ENCODE data around the gene DHX8.
"Not testable (repeated sequence)": the region's sequence is repeated elsewhere in the genome, so short reads cannot be mapped to it uniquely, and the experiment has no call there.

DHX8 gene

GRCh38 chr17:43483674-43484551 is at the start of gene DHX8:
DHX8 (plus strand) TSS chr17:43483975; CDS start chr17:43484038, 63 bp downstream.
- peak; percentile 99 for DNase-seq

DNA sequence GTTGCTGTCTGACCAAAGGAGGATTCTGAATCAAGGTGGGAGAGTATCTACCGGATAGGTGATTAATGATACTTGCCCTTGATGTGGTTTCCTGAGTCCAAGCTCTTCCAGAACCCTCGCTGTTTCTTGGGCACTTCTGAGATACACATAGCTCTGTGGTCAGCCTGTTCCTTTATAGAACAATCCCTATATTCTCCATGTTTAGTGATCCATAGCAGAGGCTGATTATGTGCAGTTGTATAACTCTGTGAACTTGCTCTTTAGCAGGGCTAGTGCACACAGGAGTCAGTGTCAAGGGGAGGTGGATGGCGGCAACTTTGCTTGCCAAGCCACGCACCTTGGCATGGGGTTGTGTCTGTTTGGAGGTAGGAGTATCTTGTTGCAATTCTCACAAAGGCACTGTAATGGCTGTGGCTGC is 48.9 kb upstream of the DHX8 start:
- no peak for DNase-seq

DNA sequence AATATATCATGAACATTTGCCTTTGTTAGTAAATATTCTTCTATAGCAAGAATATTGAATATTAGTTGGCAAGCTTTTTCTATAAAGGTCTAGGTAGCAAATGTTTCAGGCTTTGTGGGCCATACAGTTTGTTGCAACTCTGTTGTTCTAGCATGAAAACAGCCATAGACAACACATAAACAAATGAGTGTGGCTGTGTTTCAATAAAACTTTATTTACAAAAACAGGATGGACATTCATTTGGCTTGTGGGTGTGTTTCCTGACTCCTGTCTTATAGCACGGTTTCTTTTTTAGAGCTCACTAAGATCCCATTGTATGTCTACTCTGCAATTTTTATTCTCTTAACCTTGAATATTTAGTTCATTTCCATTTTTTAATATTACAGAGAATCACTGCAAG is 46.0 kb upstream of the DHX8 start:
- DNase-seq: no peak

DNA sequence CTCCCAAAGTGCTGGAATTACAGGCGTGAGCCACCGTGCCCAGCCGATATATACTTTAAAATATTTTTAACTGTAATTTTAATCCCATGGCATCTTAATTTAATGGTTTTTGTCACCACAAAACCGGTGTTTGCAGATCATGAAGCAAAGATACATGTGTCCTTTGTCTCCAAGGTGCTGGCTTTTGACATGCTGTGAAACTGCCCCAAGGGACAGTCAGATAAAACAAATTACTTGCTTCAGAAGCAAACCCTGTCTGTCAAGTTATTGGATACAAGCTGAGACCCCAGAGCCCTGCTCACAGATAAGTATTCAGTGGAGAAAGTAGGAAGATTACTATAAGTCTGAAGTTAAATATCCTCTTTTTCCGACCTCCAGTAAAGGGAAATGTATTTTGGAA is 45.1 kb upstream of the DHX8 start:
- DNase-seq: no peak

DNA sequence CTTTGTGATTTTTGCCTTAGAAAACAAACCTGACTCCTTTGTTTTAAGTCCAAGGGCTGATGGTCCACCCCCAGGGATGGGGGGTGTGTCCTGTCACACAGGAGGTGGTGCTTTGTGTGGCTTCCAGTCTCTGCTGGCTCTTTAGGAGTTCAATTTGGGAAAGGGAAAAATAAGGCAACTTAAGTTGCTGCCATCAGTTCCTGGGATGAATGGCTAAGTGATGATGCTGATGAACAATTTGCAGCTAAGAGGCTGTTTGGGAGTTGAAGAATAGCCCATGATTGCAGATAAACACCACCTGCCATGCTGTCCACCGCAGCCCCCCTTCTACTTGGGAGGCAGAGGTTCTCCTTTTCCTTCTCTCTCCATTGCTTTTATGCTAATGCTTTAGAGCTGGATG is 44.7 kb upstream of the DHX8 start:
- DNase-seq: no peak

DNA sequence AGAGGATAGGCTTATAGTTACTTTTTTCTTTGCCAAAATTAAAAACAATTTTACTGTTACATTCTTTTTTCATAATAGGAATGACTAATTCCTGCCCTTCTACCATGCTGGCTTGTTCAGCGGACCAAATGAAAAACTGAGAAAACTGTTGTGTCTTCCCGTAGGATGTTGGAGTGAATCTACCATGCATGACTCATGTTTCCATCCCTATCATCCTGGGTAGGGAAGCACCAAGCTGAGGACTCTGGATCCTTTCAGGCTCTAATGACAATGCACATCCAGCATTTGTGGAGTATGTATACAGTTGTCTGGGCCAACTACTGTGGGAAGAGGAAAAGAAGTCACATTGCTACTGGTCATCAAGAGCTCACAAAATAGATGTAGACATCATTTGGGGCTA is 41.1 kb upstream of the DHX8 start:
- DNase-seq: no peak

DNA sequence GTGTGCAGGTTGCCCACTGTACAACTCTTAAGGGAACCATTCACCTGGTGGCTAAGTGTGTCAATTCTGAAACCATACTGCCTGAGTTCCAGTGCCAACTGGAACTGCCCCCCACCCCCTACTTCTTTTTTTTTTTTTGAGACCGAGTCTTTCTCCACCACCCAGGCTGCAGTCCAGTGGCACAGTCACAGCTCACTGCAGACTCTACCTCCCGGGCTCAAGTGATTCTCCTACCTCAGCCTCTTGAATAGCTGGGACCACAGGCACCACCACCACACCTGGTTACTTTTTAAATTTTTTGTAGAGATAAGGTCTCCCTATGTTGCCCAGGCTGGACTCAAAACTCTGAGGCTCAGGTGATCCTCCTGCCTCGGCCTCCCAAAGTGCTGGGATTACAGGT is 40.4 kb upstream of the DHX8 start:
- DNase-seq: no peak

- DNase-seq: no peak
These were observed 39.4 kb upstream of the DHX8 start for GRCh38 chr17:43444223-43445008.

GRCh38 chr17:43445009-43445589 is 38.7 kb upstream of the DHX8 start:
- no peak for DNase-seq

GRCh38 chr17:43446773-43447172 is 37.0 kb upstream of the DHX8 start:
- no peak for DNase-seq

DNA sequence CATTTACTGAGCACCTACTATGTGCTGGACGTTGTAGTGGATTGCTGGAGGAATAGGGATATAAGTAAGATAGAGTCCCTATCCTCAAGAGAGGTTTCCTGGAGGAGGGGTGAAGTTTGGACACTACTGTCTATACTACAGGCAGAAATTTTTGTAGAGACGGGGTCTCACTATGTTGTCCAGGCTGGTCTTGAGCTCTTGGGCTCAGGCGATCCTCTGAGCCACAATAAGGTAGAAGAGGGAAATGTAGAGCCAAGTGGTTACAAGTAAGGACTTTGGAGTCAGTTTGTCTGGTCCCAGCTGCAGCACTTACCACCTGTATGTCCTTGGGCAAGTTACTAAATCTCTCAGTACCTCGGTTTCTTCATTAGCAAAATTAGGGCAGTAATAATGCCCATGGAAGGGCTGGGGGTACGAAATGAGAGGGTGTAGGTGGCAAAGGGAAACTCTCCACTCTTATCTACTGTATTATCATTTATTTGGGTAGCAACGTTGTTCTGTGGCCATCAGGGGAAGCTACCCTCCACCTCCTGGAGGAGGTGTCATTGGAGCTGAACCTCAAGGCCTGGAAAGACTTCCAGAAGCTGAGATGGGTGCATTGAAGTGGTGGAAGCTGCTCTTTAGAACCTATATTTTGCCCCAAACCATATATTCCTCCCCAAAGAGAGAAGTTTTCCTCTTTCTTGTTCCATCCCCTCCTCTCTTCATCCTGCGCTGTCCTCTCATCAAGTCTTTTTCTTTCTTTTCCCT is 34.9 kb upstream of the DHX8 start:
- DNase-seq: no peak

DNA sequence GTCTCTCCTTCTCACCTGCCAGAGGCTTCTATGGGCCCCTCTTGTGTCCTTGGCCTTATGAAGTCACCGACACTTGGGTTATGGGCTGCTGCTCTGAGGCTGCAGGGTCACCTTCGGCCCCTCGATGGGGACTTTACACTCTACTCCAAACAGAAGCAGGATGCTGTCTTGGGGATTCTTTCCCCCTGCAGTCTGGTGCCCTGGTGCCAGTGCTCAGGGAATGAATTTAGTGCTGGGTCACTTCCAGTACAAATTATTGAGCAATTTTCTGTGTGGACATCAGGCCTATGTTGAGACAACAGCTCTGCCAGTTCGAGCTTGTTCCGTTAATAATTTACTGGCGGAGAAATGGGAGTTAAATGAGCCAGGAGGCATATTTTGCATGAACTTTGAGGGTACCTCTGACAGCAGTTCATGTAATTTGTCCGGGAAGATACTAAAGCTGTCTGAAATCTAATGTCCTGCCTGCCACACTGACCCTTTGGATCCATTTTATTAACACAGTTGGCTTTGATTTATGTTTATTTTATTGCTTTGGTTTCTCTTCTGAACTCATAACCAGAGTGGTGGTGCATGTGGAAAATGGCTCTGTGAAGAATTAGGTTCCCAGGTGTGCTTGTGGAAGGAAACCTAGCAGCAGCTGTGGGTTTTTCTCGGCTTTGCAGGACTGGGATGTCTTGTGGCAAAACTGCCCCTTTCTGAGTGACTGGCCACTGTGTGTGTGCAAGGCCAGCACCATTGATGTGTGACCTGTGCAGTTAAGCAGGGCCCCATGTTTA is 34.1 kb upstream of the DHX8 start:
- no peak for DNase-seq

GRCh38 chr17:43450791-43451190 is 33.0 kb upstream of the DHX8 start:
- not testable (repeated sequence) for DNase-seq

DNA sequence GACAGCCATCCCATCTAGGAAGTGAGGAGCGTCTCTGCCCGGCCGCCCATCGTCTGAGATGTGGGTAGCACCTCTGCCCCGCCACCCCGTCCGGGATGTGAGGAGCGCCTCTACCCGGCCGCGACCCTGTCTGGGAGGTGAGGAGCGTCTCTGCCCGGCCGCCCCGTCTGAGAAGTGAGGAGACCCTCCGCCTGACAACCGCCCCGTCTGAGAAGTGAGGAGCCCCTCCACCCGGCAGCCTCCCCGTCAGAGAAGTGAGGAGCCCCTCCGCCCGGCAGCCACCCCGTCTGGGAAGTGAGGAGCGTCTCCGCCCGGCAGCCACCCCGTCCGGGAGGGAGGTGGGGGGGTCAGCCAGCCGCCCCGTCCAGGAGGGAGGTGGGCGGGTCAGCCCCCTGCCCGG is 32.0 kb upstream of the DHX8 start:
- DNase-seq: not testable (repeated sequence)

- DNase-seq: no peak
These were observed 30.4 kb upstream of the DHX8 start for GRCh38 chr17:43453331-43453812.

GRCh38 chr17:43454868-43455267 is 28.9 kb upstream of the DHX8 start:
- no peak for DNase-seq

DNA sequence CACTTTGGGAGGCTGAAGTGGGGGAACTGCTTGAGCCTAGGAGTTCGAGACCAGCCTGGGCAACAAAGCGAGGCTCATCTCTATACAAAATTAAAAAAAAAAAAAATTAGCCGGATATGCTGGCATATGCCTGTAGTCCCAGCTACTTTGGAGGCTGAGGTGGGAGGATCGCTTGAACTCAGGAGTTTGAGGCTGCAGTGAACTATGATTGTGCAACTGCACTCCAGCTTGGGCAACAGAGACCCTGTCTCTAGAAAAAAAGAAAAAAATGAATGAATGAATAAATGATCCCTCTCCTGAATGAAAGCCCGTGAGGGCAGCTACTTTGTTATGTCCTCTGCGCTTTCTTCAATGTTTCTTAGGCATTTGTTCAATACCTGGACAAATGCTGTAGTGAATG is 27.7 kb upstream of the DHX8 start:
- no peak for DNase-seq

DNA sequence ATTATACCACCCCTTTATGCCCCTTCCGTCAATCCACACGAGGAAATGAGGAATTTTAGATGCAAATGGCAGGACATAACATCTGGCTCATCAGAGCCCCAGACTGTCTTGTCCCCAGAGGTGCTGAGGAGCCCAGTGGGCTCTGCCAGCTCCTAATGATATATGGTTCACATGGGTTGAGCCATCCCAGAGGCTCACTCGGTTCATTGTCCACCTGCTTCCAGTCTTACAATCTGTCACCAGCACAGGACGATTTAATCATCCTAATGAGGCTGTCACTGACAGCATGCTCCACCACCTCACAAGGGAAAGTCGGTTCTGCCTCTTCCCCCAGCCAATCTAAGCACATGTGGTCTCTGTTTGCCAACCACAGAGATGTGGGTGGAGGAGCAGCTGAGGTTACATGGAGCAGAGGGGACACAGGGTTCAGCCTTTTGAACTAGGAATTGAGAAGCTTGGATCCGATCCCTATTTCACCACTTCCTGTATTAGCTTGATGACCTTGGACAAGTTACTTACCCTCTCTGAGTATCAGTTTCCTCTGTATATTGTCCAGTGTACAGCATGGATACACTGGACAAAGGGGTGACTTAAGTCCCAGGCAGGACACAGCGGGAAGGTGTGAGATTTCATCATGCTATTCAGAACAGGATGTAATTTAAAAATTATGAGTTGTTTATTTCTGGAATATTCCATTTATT is 27.0 kb upstream of the DHX8 start:
- no peak for DNase-seq

GRCh38 chr17:43457362-43457692 is 26.4 kb upstream of the DHX8 start:
- DNase-seq: no peak

DNA sequence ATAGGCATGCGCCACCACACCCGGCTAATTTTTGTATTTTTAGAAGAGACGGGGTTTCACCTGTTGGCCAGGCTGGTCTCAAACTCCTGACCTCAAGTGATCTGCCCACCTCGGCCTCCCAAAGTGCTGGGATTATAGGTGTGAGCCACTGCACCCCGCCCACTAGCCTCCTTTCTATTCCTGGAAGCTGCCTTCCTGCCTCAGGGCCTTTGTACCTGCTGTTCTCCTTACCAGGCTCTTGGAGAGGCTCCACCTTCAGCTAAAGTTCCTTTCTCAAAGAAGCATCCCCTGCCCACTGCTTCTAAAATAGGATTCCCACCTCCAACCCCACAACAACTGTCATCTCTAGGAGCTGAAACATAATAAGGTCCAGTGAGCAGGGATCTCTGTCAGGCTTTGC is 23.9 kb upstream of the DHX8 start:
- not testable (repeated sequence) for DNase-seq

DNA sequence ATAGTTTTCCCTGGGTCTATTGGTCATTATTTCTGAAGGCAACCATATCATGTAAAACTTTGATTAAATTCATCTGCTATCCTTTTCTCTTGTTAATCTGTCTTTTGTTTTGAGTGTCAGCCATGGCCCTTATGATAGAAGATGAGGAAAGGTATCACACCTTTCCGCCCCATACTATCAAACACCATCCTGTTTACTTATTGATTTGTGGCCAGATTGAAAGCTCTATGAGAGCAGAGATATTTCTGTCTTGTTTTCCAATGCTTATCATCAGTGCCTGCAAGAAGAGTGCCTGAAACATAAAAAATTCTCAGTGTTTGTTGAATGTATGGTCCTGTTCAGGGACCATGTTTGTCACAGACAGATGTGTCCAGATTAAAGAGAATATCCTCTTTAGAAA is 22.6 kb upstream of the DHX8 start:
- DNase-seq: no peak

GRCh38 chr17:43462569-43462968 is 21.2 kb upstream of the DHX8 start:
- DNase-seq: not testable (repeated sequence)
